WTC11 (cell line): ENCODE measurements around the gene DNAI1. TPM values are rescaled to one million over a fixed set of nuclear protein-coding genes. Genes with fewer than 3 reads are reported as not detected.
"Not testable (repeated sequence)": the region's sequence is repeated elsewhere in the genome, so short reads cannot be mapped to it uniquely, and the experiment has no call there.

Experiments
- ATAC-seq: fragments of 200-7000 bp; cut with Tn5 transposase; 2 replicates; pipeline ENCODE4 v1.10.0; 2021; ENCODE audit warnings: mild to moderate bottlenecking, moderate library complexity
- CTCF ChIA-PET: fragments of 300-600 bp; sonication (Branson Sonifier 250); formaldehyde crosslinking; loops from one replicate; lab custom pipeline; 2021; ENCODE audit warnings: antibody characterized with exemption; lab: Charles Lee
- POLR2A ChIA-PET: fragments of 350-600 bp; sonication (Branson Sonifier 250); formaldehyde crosslinking; loops from one replicate; lab custom pipeline; 2021; ENCODE audit warnings: antibody characterized with exemption; lab: Charles Lee
- DNase-seq: peaks from one replicate; pipeline ENCODE4 v3.0.0; 2021; ENCODE audit warnings: low spot score
- H3K27ac Mint-ChIP-seq: 2 replicates; pipeline ENCODE4 v1.8.0; 2021; ENCODE audit warnings: mixed read lengths
- H3K27me3 Mint-ChIP-seq: 2 replicates; pipeline ENCODE4 v1.8.0; 2021; ENCODE audit warnings: low read depth, mild to moderate bottlenecking, moderate library complexity, mixed read lengths
- H3K36me3 Mint-ChIP-seq: 2 replicates; pipeline ENCODE4 v1.8.0; 2021; ENCODE audit warnings: mixed read lengths
- H3K4me1 Mint-ChIP-seq: 2 replicates; pipeline ENCODE4 v1.8.0; 2022; ENCODE audit warnings: mixed read lengths
- H3K4me3 Mint-ChIP-seq: 2 replicates; pipeline ENCODE4 v1.8.0; 2021; ENCODE audit warnings: mild to moderate bottlenecking, moderate library complexity, mixed read lengths
- H3K9me3 Mint-ChIP-seq: 2 replicates; pipeline ENCODE4 v1.8.0; 2021; ENCODE audit warnings: mixed read lengths
- EMX1 ChIP-seq: fragments of 250-450 bp; sonication (Bioruptor Pico); IDR thresholded peaks from 2 replicates; pipeline ENCODE4 v1.8.0; 2021; ENCODE audit warnings: mild to moderate bottlenecking
- ESRRA ChIP-seq: sonication (generic); formaldehyde crosslinking; IDR thresholded peaks from 2 replicates; pipeline ENCODE4 v1.8.1; 2022; ENCODE audit warnings: mild to moderate bottlenecking, missing genetic modification reagents, borderline replicate concordance
- GTF2I ChIP-seq: fragments of 250-450 bp; sonication (Bioruptor Pico); conservative IDR thresholded peaks from 2 replicates; pipeline ENCODE4 v1.4.0; 2021; ENCODE audit warnings: mild to moderate bottlenecking
- RORB ChIP-seq: fragments of 250-450 bp; sonication (Bioruptor Pico); IDR thresholded peaks from 2 replicates; pipeline ENCODE4 v1.9.0; 2021; ENCODE audit warnings: mild to moderate bottlenecking
- USF2 ChIP-seq: sonication (generic); formaldehyde crosslinking; IDR thresholded peaks from 2 replicates; pipeline ENCODE4 v1.8.1; 2023; ENCODE audit warnings: mild to moderate bottlenecking, missing genetic modification reagents, moderate library complexity
- ZNF138 ChIP-seq: sonication (generic); formaldehyde crosslinking; conservative IDR thresholded peaks from 2 replicates; pipeline ENCODE4 v1.8.1; 2022; ENCODE audit warnings: mild to moderate bottlenecking, moderate library complexity, missing genetic modification reagents
- ZNF281 ChIP-seq: sonication (generic); formaldehyde crosslinking; IDR thresholded peaks from 2 replicates; pipeline ENCODE4 v1.8.0; 2023; ENCODE audit warnings: mild to moderate bottlenecking, missing genetic modification reagents
- total RNA-seq: library from RNA; stranded (reverse); gene quantifications from 3 replicates; pipeline ENCODE4 v1.2.3, GENCODE V29; 2021
- TF ChIP-seq, protein P1 (sequence below): sonication (generic); formaldehyde crosslinking; IDR thresholded peaks from 2 replicates; pipeline ENCODE4 v1.8.1; 2023; ENCODE audit warnings: mild to moderate bottlenecking, missing genetic modification reagents
- TF ChIP-seq, protein P2 (sequence below): sonication (generic); formaldehyde crosslinking; IDR thresholded peaks from 2 replicates; pipeline ENCODE4 v1.8.0; 2022; ENCODE audit warnings: mild to moderate bottlenecking, missing genetic modification reagents
- TF ChIP-seq, protein P3 (sequence below): fragments of 200-600 bp; IDR thresholded peaks from 2 replicates; pipeline ENCODE4 v1.8.0; 2022; ENCODE audit warnings: antibody characterized with exemption

DNAI1 gene
- total RNA-seq, 1 experiment from 2014 or later, result 2.1 TPM

GRCh38 chr9:34431667-34432066, 26.9 kb upstream of the DNAI1 start:
- no peak for DNase-seq
- peaks cover 6% of the 10 kb centered on the region for H3K4me1 Mint-ChIP-seq
- no peaks in the 10 kb centered on the region for H3K9me3 Mint-ChIP-seq
- ATAC-seq, result no peak
- H3K27me3 Mint-ChIP-seq, result no peaks in the 10 kb centered on the region
- ChIA-PET POLR2A (no interaction called here), CTCF (interaction anchor here (0.7 to 3.4 kb wide), 11 partner anchors 11 to 172 kb away, joined by 3 to 32 read pairs (median 5); no protein-coding TSS in a partner anchor)
- TF ChIP-seq ZNF281 (CRISPR knock-in tag), result no peak
- TF ChIP-seq USF2 (CRISPR knock-in tag), result no peak
- TF ChIP-seq, protein P1, sequence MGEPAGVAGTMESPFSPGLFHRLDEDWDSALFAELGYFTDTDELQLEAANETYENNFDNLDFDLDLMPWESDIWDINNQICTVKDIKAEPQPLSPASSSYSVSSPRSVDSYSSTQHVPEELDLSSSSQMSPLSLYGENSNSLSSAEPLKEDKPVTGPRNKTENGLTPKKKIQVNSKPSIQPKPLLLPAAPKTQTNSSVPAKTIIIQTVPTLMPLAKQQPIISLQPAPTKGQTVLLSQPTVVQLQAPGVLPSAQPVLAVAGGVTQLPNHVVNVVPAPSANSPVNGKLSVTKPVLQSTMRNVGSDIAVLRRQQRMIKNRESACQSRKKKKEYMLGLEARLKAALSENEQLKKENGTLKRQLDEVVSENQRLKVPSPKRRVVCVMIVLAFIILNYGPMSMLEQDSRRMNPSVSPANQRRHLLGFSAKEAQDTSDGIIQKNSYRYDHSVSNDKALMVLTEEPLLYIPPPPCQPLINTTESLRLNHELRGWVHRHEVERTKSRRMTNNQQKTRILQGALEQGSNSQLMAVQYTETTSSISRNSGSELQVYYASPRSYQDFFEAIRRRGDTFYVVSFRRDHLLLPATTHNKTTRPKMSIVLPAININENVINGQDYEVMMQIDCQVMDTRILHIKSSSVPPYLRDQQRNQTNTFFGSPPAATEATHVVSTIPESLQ (CRISPR knock-in tag), result no peak
- TF ChIP-seq, protein P2, sequence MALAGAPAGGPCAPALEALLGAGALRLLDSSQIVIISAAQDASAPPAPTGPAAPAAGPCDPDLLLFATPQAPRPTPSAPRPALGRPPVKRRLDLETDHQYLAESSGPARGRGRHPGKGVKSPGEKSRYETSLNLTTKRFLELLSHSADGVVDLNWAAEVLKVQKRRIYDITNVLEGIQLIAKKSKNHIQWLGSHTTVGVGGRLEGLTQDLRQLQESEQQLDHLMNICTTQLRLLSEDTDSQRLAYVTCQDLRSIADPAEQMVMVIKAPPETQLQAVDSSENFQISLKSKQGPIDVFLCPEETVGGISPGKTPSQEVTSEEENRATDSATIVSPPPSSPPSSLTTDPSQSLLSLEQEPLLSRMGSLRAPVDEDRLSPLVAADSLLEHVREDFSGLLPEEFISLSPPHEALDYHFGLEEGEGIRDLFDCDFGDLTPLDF (CRISPR knock-in tag), result no peak
- TF ChIP-seq RORB (CRISPR knock-in tag), result no peak
- TF ChIP-seq EMX1 (CRISPR knock-in tag), result no peak
- TF ChIP-seq ZNF138 (CRISPR knock-in tag), result no peak
- no peak for TF ChIP-seq GTF2I (CRISPR knock-in tag)
- no peak overlapping the region for H3K27ac Mint-ChIP-seq
- no peak overlapping the region for H3K4me3 Mint-ChIP-seq
- no peaks in the 10 kb centered on the region for H3K36me3 Mint-ChIP-seq

DNA sequence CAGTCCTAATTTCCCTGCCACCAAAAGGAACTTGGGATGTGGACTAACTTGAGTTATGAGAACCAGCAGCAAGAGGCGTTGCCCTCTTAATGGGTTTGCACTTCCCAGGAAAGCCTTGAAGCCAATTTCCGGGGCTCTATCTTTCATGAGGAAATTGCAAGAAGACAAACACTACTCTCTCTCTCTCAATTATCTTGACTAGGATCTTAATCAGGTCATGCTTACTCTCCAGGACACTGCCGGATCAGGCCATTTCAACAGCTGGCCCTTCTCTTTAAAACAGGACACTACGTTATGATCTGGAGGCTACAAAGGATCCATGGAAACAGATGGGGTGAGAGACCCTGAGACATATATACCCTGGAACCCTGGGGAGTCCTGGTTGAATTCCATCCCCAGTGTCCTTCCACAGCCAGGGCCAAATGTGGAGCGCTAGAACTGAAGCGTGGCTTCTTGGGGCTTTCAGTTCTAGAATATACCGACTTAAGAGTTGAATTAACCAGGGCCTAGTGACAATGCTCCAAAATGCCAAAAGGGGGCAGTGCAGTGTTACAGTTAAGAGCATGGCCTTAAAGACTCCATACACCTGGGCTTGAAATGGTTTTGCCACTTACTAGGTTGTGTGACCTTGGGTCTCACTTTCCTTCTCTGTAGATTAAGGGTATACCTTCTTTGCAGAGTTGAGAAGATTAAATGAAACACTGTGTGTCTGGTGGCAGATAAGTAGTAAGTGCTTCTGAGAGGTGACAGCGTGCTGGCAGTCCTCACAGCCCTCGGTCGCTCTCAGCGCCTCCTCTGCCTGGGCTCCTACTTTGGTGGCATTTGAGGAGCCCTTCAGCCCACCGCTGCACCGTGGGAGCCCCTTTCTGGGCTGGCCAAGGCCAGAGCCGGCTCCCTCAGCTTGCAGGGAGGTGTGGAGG, 21.3 kb upstream of the DNAI1 start:
- Mint-ChIP-seq H3K4me1 (peaks cover 13% of the 10 kb centered on the region), H3K36me3 (peaks cover 7% of the 10 kb centered on the region), H3K9me3 (peaks cover 6% of the 10 kb centered on the region; the same call in 1 of the 2 replicates), H3K4me3 (no peak overlapping the region), H3K27ac (no peak overlapping the region), H3K27me3 (no peaks in the 10 kb centered on the region)
- DNase-seq, result peak; percentile 71
- peak; percentile 97 for ATAC-seq
- TF ChIP-seq, protein P3, sequence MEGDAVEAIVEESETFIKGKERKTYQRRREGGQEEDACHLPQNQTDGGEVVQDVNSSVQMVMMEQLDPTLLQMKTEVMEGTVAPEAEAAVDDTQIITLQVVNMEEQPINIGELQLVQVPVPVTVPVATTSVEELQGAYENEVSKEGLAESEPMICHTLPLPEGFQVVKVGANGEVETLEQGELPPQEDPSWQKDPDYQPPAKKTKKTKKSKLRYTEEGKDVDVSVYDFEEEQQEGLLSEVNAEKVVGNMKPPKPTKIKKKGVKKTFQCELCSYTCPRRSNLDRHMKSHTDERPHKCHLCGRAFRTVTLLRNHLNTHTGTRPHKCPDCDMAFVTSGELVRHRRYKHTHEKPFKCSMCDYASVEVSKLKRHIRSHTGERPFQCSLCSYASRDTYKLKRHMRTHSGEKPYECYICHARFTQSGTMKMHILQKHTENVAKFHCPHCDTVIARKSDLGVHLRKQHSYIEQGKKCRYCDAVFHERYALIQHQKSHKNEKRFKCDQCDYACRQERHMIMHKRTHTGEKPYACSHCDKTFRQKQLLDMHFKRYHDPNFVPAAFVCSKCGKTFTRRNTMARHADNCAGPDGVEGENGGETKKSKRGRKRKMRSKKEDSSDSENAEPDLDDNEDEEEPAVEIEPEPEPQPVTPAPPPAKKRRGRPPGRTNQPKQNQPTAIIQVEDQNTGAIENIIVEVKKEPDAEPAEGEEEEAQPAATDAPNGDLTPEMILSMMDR, result peak; percentile 74
- TF ChIP-seq ESRRA (CRISPR knock-in tag), result no peak
- POLR2A ChIA-PET, result no interaction called here
- CTCF ChIA-PET, result interaction anchor here (0.7 to 3.9 kb wide), 6 partner anchors 33 to 167 kb away, joined by 3 to 17 read pairs (median 8); no protein-coding TSS in a partner anchor

DNA sequence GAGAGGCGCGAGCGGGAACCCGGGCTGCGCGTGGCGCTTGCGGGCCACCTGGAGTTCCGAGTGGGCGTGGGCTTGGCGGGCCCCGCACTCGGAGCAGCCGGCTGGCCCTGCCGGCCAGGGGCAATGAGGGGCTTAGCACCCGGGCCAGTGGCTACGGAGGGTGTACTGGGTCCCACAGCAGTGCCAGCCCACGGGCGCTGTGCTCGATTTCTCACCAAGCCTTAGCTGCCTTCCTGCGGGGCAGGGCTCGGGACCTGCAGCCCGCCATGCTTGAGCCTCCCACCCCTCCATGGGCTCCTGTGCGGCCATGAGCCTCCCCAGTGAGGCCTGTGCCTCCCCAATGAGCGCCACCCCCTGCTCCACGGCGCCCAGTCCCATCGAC, 20.7 kb upstream of the DNAI1 start:
- H3K27me3 Mint-ChIP-seq, H3K36me3 Mint-ChIP-seq, ATAC-seq, H3K4me3 Mint-ChIP-seq, H3K9me3 Mint-ChIP-seq, DNase-seq, H3K27ac Mint-ChIP-seq, POLR2A ChIA-PET: not testable (repeated sequence)
- peaks cover 13% of the 10 kb centered on the region for H3K4me1 Mint-ChIP-seq
- CTCF ChIA-PET, result interaction anchor here (0.6 to 3.9 kb wide), 8 partner anchors 21 to 444 kb away, joined by 3 to 17 read pairs (median 6); partner anchors contain the start of genes DNAI1 and FAM219A
